Ishikawa (cell line): Measurements from ENCODE around the gene OGG1.

Experiments
- CEBPB ChIP-seq: IDR thresholded peaks from 2 replicates; pipeline ENCODE4 v1.6.1; 2012
- EGR1 ChIP-seq: IDR thresholded peaks from 2 replicates; pipeline ENCODE4 v1.6.1; 2012

- TF ChIP-seq CEBPB (no peak), EGR1 (no peak)
These were observed 2.5 kb upstream of the OGG1 start for GRCh38 chr3:9747267-9747666.
